Stimulated activated CD8-positive, alpha-beta memory T cell treated with anti-CD3 and anti-CD28 coated beads, Interleukin-12 subunit alpha, Interleukin-12 subunit beta, amount 100 ng/mL, for 1 hour (primary cell): ENCODE data around the gene LHX4.

ENCODE experiments used
- DNase-seq: peaks from one replicate; pipeline ENCODE4 v3.0.0-alpha.2; 2020; ENCODE audit warnings: low read depth

LHX4 gene

GRCh38 chr1:180257486-180257885 lies 27.4 kb downstream of the LHX4 start:
- DNase-seq: no peak

DNA sequence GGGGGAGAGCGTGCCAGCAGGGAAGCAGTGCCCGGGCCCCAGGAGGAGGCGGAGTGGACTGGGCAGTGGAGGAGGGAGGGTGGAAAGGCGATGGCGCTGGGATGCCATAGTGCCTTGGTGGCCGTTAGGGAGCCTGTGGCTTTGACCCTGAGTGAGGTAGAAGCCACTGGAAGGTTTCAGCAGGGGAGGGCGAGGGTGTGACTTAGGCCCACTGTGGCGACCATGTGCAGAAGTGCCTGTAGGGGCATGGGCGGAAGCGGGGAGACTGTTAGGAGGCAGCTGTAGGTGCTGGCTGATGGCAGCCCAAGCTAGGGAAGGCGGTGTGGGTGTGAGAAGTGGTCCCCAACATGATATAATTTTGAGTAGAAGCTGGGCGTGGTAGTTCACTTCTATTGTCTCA lies 28.2 kb downstream of the LHX4 start:
- DNase-seq: no peak

DNA sequence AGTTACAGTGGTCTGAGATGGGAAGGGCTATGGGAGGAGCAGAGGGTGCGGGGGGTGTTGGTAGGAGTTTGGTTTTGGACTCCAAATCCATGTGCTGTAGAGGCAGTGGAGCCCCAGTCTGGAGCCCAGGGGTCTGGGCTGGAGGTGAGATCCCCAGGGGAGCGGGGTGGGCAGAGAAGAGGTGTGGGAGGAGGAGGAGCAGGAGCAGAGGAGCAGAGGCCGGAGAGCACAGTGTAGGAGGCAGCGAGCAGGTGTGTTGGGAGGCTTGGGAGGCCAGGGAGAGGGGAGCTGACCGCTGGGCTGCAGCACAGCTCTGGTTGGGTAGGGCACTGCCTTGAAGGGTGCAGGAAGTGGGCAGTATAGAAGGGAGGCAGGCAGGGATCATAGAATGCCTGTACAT lies 28.9 kb downstream of the LHX4 start:
- DNase-seq: no peak

DNA sequence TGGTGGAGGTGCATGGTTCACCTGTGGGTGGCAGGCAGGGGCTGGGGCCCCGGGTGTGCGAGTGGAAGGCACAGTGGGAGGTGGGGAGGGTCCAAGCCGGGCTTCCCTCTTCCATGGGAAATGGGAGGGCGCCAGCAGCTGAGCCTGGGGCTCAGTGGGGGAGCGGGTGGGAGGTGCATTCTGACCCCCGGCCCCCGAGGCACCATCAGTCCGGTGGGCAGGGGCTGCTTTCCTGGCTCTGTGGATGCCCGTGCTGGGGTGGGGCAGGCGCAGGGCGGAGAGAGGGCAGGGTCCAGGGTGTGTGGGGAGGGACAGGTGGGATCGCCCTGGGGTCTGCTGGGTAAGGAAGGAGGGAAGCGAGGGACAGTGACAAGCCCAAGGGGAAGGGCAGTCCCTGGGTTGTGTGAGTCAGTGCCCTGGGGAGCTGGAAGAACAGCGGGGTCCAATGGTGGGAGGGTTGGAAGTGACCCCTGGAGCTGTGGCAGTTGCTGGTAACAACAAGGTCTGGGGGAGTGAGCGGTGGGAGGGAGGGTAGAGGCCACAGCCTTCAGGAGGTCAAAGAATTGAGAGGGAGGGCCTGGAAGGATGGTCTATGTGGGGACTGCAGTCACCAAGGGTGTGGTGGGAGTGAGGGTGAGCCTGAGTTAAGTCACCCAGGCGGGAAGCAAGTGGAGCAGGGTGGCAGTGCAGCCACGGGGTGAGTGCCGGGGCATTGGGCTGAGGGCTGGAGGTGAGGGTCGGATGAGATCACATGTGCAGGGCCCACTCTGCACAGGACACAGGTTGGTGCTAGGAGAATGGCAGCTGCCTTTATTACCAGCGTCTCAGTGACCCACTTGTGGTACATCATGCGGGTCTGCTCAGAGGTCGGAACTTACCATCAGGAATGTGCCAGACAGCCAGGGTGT lies 29.6 kb downstream of the LHX4 start:
- DNase-seq: no peak

DNA sequence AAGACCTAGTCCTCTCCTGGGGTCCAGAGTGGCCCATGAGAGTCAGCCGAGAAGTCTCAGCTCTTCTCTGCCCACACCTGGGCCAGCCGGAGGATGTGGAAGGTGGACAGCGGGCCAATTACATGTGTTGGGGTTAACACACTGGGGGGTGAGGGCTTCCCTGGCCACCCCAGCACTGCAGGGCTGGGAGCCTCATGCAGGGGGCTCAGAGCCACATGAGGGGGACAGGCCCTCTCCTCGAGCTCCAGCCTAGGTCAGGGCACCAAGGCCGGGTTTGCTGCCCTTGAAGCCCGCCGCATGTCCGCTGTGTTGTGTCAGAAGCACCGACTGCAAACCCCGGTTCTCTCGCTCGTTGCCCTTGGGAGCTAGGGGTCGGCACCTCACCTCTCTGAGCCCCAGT lies 30.5 kb downstream of the LHX4 start:
- DNase-seq: no peak

GRCh38 chr1:180261030-180261429 lies 31.0 kb downstream of the LHX4 start:
- no peak for DNase-seq

DNA sequence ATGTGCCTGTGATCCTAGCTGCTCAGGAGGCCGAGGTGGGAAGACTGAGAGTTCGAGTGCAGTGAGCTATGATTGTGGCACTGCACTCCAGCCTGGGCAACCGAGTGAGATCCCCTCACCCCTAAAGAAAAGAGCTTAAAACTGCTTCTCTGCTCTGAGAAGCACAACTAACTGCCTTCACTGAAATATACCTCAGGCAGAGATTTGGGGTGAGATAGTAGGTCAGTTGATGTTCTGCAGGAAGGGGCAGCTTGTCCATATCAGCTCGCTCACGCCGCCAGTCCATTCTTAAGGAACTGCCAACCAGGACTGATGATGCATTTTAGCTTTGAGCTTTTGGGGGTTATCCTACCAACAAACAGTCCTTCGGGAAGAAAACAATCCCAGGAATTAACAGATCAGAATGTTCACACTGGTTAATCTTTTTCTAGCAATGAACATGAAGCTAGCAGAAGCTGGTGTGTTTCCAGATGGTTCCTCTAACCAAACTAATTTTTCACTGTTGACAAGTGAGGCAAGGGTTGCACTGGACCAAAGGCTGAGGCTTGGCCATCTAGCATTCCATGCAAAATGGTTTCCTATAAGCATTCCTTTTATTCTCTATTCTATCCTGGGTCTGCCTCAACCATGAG lies 31.6 kb downstream of the LHX4 start:
- DNase-seq: no peak

- no peak for DNase-seq
These were observed 32.8 kb downstream of the LHX4 start for GRCh38 chr1:180262628-180263488.

DNA sequence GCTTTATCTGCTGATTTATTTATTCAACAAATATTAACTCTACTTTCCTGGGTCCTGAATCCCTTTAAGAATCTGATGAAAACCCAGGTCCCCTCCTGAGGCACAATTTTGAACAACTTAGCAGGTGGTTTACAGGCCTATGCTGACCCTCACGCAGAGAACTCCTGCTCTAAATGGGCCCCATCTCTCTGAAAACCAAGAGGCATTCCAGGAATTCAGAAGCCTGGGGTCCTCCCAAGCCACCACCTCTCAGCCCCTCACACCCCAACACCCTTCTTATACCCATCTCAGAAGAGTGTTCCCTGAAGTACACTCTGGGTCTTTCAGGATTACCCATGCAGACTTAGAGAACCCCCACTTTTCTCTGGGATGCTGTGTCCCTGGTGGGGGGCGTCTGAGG lies 34.5 kb downstream of the LHX4 start:
- no peak for DNase-seq

GRCh38 chr1:180265201-180265600 lies 35.1 kb downstream of the LHX4 start:
- DNase-seq: no peak

- no peak for DNase-seq
These were observed 35.8 kb downstream of the LHX4 start for GRCh38 chr1:180265871-180266270.

- no peak for DNase-seq
These were observed 36.5 kb downstream of the LHX4 start for GRCh38 chr1:180266275-180267210.

- DNase-seq: no peak
These were observed 37.1 kb downstream of the LHX4 start for GRCh38 chr1:180267211-180267561.

DNA sequence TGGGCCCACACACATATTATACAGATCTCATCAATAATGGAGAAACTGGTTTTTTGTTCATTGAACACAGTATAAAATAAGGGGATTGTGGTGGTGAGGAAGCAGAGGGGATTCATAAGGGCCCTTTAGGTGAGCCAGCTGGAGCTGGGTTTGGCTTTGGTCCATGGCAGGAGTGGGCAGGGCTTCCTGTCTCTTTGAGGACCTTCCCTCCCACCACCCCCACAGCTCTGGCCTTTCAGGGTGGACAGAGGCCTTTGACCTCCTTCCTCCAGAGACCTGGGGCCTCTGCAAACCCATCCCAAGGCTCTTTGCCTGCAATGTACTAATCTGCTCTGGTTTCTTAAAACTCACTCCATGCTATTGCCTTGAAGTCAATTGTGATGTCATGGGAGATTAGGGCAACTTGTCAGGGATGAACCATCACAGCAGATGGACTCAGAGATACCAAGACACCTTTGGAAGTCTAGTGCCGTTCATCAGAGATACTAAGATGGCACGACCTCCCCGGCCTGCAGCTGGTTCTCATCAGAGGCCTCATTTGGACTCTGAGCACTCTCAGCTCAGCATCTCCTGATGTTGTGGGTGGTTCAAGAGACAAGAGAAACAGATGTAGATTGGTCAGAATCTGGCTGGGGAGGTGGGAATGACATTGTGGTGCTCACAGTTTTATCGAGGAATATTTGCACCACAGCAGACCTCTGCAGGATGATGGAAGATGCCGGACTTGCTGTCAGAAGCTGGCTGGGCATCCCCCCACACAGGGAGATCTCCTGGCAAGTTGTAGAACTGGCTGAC lies 37.9 kb downstream of the LHX4 start:
- no peak for DNase-seq

DNA sequence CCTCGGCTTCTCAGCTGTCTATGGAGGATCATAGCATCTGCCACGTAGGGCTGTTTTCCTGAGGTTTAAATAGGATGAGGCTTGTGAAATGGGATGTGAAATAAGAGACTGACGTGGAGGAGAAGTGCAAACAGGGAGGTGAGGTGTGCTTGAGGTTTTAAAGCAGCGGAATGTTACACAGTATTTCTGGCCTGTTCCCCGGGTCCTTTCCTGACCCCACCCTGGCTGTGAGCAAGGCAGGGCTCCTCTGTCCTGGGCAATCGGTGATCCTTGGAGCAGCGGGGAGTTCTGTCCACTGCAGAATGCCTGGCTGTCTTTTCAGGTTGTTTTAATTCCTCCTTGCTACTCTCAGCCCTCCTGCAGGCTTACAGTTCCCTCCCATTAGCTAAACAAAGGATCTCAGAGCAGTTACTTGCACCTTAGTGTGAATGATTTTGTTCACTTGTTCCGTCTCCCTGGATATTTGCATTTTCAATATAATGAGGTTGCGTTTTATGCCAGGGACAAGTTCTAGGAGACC lies 38.6 kb downstream of the LHX4 start:
- no peak for DNase-seq

- DNase-seq: no peak
These were observed 39.8 kb downstream of the LHX4 start for GRCh38 chr1:180269645-180270529.

DNA sequence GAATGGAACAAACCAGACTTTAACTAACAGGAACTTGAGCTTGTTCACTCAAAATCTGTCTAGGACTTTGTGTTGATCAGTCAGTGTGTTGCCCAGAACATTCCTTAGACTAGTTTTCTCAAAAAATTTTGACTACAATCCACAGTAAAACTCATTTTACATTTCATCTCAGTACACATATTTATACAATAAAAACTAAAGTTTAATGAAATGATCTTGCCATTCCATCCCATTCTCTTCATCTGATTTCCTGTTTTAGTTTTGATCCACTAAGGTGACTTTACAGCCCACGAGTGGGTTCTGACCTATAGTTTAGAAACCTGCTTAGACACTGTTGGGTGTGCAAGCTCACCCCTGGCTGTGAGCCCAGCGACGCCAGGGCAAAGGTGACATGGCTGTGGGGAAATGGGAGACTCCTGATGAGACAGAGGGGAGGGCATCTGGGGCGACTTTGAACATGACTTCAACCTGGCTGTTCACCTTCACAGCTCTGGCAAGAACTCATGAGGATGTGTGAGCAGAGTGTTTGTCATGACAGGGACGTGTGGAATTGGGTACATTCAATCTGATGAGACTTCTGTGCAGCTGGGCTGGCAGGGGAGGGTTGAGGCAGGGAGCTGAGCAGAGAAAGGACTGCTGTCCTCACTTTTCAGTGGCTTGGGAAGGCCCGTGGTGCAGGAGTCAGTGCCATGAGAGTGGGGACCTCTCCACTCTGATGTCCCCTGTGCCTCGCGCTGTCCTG lies 40.6 kb downstream of the LHX4 start:
- DNase-seq: no peak
